GM23338 (cell line): ENCODE measurements around the gene EVX2. TPM values are rescaled to one million over a fixed set of nuclear protein-coding genes. Genes with fewer than 3 reads are reported as not detected.
A peak's percentile ranks its signal among the peaks of the same experiment; 100 is the strongest.

Source experiments
- ATAC-seq: fragments of 200-7000 bp; cut with Tn5 transposase; 3 replicates; pipeline ENCODE4 v1.9.1; 2020
- DNase-seq: peaks from one replicate; pipeline ENCODE4 v3.0.0-alpha.2; 2015; ENCODE audit warnings: low spot score
- H2AFZ ChIP-seq: fragments of 200-600 bp; sonication (generic); 2 replicates; pipeline ENCODE4 v1.8.0; 2016; ENCODE audit warnings: antibody characterized with exemption, mild to moderate bottlenecking, moderate library complexity
- H3F3A ChIP-seq: fragments of 200-600 bp; sonication (generic); replicated peaks from 2 replicates; pipeline ENCODE4 v1.8.0; 2017; ENCODE audit warnings: antibody characterized with exemption, mixed run types, low read depth
- H3K27ac ChIP-seq: fragments of 200-600 bp; sonication (generic); 2 replicates; pipeline ENCODE4 v1.6.1; 2016; ENCODE audit warnings: low read depth
- H3K27me3 ChIP-seq: fragments of 200-600 bp; sonication (generic); 2 replicates; pipeline ENCODE4 v1.8.0; 2016; ENCODE audit warnings: mild to moderate bottlenecking, mixed run types, moderate library complexity; ENCODE audit not compliant: insufficient read depth
- H3K36me3 ChIP-seq: fragments of 200-600 bp; sonication (generic); 2 replicates; pipeline ENCODE4 v1.8.0; 2016; ENCODE audit warnings: mild to moderate bottlenecking; ENCODE audit not compliant: insufficient read depth
- H3K4me1 ChIP-seq: fragments of 200-600 bp; sonication (generic); 2 replicates; pipeline ENCODE4 v1.8.0; 2016; ENCODE audit warnings: mild to moderate bottlenecking, moderate library complexity; ENCODE audit not compliant: insufficient read depth
- H3K4me2 ChIP-seq: fragments of 200-600 bp; sonication (generic); 2 replicates; pipeline ENCODE4 v1.7.1; 2017; ENCODE audit warnings: mixed run types
- H3K4me3 ChIP-seq: fragments of 200-600 bp; sonication (generic); 2 replicates; pipeline ENCODE4 v1.6.1; 2016; ENCODE audit warnings: mixed run types
- H3K79me2 ChIP-seq: fragments of 200-600 bp; sonication (generic); replicated peaks from 2 replicates; pipeline ENCODE4 v1.8.0; 2017; ENCODE audit warnings: mild to moderate bottlenecking; ENCODE audit not compliant: insufficient read depth
- H3K9me2 ChIP-seq: fragments of 200-600 bp; sonication (generic); 2 replicates; pipeline ENCODE4 v1.8.0; 2017; ENCODE audit not compliant: insufficient read depth
- H4K20me1 ChIP-seq: fragments of 200-600 bp; sonication (generic); replicated peaks from 2 replicates; pipeline ENCODE4 v1.8.0; 2017; ENCODE audit warnings: mild to moderate bottlenecking; ENCODE audit not compliant: insufficient read depth
- H3K27ac Mint-ChIP-seq: 2 replicates; pipeline ENCODE4 v1.8.0; 2020; ENCODE audit warnings: inconsistent platforms, mild to moderate bottlenecking, moderate library complexity, mixed read lengths
- H3K27me3 Mint-ChIP-seq: 3 replicates; pipeline ENCODE4 v1.8.0; 2022; ENCODE audit warnings: low read depth, mild to moderate bottlenecking, moderate library complexity, mixed read lengths, inconsistent platforms; ENCODE audit not compliant: insufficient read depth, poor library complexity
- H3K36me3 Mint-ChIP-seq: 3 replicates; pipeline ENCODE4 v1.8.0; 2021; ENCODE audit warnings: low read depth, mild to moderate bottlenecking, inconsistent platforms, moderate library complexity, mixed read lengths
- H3K4me1 Mint-ChIP-seq: 3 replicates; pipeline ENCODE4 v1.8.0; 2020; ENCODE audit warnings: mild to moderate bottlenecking, inconsistent platforms, mixed read lengths
- H3K4me3 Mint-ChIP-seq: 3 replicates; pipeline ENCODE4 v1.8.0; 2021; ENCODE audit warnings: moderate library complexity, mild to moderate bottlenecking, inconsistent platforms, mixed read lengths
- H3K9me3 Mint-ChIP-seq: 3 replicates; pipeline ENCODE4 v1.8.0; 2020; ENCODE audit warnings: moderate library complexity, mild to moderate bottlenecking, inconsistent platforms, mixed read lengths
- CREB1 ChIP-seq: fragments of 250-450 bp; sonication (Bioruptor Pico); IDR thresholded peaks from 2 replicates; pipeline ENCODE4 v1.5.0; 2020; ENCODE audit warnings: low read depth, mild to moderate bottlenecking, moderate library complexity
- EZH2 ChIP-seq: fragments of 200-600 bp; sonication (generic); IDR thresholded peaks from one replicate; pipeline ENCODE4 v1.8.0; 2017; ENCODE audit warnings: antibody characterized with exemption, mild to moderate bottlenecking, low read depth; ENCODE audit not compliant: unreplicated experiment
- JUNB ChIP-seq: IDR thresholded peaks from one replicate; pipeline ENCODE4 v1.6.1; 2016; ENCODE audit warnings: antibody characterized with exemption; ENCODE audit not compliant: unreplicated experiment
- POLR2AphosphoS5 ChIP-seq: IDR thresholded peaks from 2 replicates; pipeline ENCODE4 v1.6.1; 2016; ENCODE audit warnings: antibody characterized with exemption, low read depth
- STAT1 ChIP-seq: IDR thresholded peaks from one replicate; pipeline ENCODE4 v1.6.1; 2016; ENCODE audit warnings: antibody characterized with exemption; ENCODE audit not compliant: unreplicated experiment
- ZNF331 ChIP-seq: fragments of 250-450 bp; sonication (Bioruptor Pico); IDR thresholded peaks from 2 replicates; pipeline ENCODE4 v1.5.0; 2020; ENCODE audit warnings: low read depth, mild to moderate bottlenecking, moderate library complexity
- polyA plus RNA-seq: library from polyadenylated mRNA; unstranded; fragments of >200 nt; fragmentation: Nextera tagmentation; extraction: Ambion mirVana; gene quantifications from 2 replicates; pipeline ENCODE4 v1.2.1, GENCODE V29; 2016
- total RNA-seq: library from RNA; depleted of rRNA; stranded (reverse); fragments of >200 nt; shearing (Covaris generic); gene quantifications from 2 replicates; pipeline ENCODE4 v1.2.3, GENCODE V29; 2014
- TF ChIP-seq, protein P1 (sequence below), 2 experiments: fragments of 200-600 bp in 1 of 2; sonication (generic) in 1 of 2; conservative IDR thresholded peaks; 2 replicates each; pipeline versions ENCODE4 v1.5.1 to v1.6.1; 2016 to 2017; ENCODE audit warnings: antibody characterized with exemption in 2 of 2, low read depth in 2 of 2, mild to moderate bottlenecking in 2 of 2, moderate library complexity in 1 of 2
- TF ChIP-seq, protein P2 (sequence below): IDR thresholded peaks from 2 replicates; pipeline ENCODE4 v1.6.1; 2016; ENCODE audit warnings: antibody characterized with exemption
- TF ChIP-seq, protein P3 (sequence below): IDR thresholded peaks from one replicate; pipeline ENCODE4 v1.6.1; 2018; ENCODE audit warnings: antibody characterized with exemption; ENCODE audit not compliant: unreplicated experiment

EVX2 gene
- total and polyA plus RNA-seq, 2 experiments from 2014 or later: 0.03 TPM; not detected in 1

DNA sequence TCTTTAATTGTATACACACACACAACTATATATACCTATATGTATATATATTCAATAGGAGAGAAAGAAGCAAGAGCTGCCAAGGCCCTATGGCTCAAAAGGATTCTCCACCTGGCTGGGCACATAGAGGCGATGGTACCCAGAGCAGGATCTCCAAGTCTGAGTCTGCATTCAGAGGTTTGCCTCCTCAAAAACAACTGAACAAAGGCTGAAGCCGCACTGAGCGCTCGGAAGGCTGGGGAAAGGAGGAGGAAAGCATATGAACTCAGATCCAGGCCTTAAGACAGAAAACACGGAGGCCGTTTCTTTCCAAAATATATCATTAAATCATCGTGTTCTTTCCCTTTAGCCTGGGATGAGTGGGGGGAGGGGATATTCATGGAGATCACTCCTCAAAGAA lies 19.4 kb upstream of the EVX2 start:
- Mint-ChIP-seq H3K4me3 (no peak overlapping the region), H3K4me1 (peaks cover 35% of the 10 kb centered on the region), H3K27ac (no peak overlapping the region), H3K27me3 (peaks cover 93% of the 10 kb centered on the region), H3K36me3 (no peaks in the 10 kb centered on the region; the same call in 2 of the 3 replicates), H3K9me3 (peaks cover 3% of the 10 kb centered on the region; the same call in 1 of the 3 replicates)
- H3K27ac ChIP-seq: no peak overlapping the region
- peaks cover 31% of the 10 kb centered on the region for H3F3A ChIP-seq
- DNase-seq (peak; percentile 24), ATAC-seq (no peak)
- TF ChIP-seq ZNF331 (no peak), EZH2 (peak; percentile 15)
- H2AFZ ChIP-seq: no peak overlapping the region
- H4K20me1 ChIP-seq: peaks cover 36% of the 10 kb centered on the region
- H3K4me1 ChIP-seq: peaks cover 53% of the 10 kb centered on the region
- H3K4me2 ChIP-seq: no peak overlapping the region; the same call in 1 of the 2 replicates
- H3K9me2 ChIP-seq: no peaks in the 10 kb centered on the region
- H3K4me3 ChIP-seq: no peak overlapping the region
- H3K79me2 ChIP-seq: no peaks in the 10 kb centered on the region
- peaks cover 99% of the 10 kb centered on the region for H3K27me3 ChIP-seq
- no peaks in the 10 kb centered on the region; the same call in 1 of the 2 replicates for H3K36me3 ChIP-seq

DNA sequence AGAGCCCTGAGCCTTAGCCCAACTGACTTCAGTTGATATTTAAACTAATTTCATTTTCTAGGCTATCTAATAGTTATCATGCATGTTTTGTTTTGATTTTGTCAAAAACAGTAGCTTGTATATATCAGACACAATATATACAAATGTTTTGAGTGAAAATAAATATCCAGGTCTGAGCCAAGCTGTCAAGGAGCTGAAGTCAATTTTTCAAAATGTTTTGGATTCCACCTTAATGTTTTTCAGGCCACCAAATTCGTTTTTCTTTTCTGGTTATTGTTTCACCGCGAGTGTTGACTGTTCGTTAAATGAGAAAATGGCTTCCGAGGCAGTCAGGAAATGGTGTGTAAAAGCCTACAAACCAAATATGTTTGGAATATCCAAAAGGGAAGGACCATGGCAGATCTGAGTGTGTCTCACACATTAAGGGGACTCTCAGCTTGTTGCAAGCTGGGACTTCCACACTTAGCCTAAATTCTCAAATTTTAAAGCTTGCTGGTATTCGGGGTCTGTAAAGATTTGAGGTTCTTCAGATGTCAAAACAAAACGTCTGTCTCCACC lies 18.6 kb upstream of the EVX2 start:
- Histone ChIP-seq H3K27me3 (peaks cover 98% of the 10 kb centered on the region), H3F3A (peaks cover 31% of the 10 kb centered on the region), H3K4me3 (no peak overlapping the region), H3K27ac (no peak overlapping the region), H4K20me1 (peaks cover 36% of the 10 kb centered on the region), H3K4me2 (no peak overlapping the region), H3K36me3 (no peaks in the 10 kb centered on the region; the same call in 1 of the 2 replicates), H3K9me2 (no peaks in the 10 kb centered on the region), H3K4me1 (peaks cover 58% of the 10 kb centered on the region), H3K79me2 (no peaks in the 10 kb centered on the region), H2AFZ (no peak overlapping the region)
- Mint-ChIP-seq H3K4me3 (no peak overlapping the region), H3K36me3 (no peaks in the 10 kb centered on the region; the same call in 2 of the 3 replicates), H3K4me1 (peaks cover 42% of the 10 kb centered on the region), H3K27ac (no peak overlapping the region), H3K9me3 (peaks cover 3% of the 10 kb centered on the region; the same call in 1 of the 3 replicates), H3K27me3 (peaks cover 97% of the 10 kb centered on the region)
- DNase-seq (no peak), ATAC-seq (no peak)
- TF ChIP-seq POLR2AphosphoS5: no peak
- no peak for TF ChIP-seq JUNB
- TF ChIP-seq EZH2: peak; percentile 74
- TF ChIP-seq, protein P1, sequence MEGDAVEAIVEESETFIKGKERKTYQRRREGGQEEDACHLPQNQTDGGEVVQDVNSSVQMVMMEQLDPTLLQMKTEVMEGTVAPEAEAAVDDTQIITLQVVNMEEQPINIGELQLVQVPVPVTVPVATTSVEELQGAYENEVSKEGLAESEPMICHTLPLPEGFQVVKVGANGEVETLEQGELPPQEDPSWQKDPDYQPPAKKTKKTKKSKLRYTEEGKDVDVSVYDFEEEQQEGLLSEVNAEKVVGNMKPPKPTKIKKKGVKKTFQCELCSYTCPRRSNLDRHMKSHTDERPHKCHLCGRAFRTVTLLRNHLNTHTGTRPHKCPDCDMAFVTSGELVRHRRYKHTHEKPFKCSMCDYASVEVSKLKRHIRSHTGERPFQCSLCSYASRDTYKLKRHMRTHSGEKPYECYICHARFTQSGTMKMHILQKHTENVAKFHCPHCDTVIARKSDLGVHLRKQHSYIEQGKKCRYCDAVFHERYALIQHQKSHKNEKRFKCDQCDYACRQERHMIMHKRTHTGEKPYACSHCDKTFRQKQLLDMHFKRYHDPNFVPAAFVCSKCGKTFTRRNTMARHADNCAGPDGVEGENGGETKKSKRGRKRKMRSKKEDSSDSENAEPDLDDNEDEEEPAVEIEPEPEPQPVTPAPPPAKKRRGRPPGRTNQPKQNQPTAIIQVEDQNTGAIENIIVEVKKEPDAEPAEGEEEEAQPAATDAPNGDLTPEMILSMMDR (conservative IDR thresholded peaks at IDR 0.05; ENCODE audit: low read depth in 2 of 2): no peak

DNA sequence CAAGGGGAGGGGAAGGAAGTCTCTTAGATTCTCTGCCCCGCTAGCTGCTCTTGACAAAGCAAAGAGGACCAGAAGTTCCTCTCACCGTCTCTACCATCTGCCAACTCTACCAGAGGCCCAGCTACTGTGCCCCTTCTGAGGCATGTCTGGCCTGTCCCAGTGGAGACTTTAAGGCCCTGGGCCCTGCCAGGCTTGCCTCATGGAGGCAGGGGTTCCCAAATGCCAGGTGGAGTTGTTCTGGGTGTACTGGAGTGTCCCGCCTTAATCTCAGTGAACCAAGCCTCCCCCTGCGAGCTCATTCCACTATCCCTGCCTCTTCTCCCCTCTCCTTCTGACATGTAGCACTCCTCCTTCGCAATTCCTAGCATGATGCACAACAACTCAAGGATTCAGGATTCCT lies 18.1 kb upstream of the EVX2 start:
- no peaks in the 10 kb centered on the region for H3K9me2 ChIP-seq
- peaks cover 3% of the 10 kb centered on the region; the same call in 1 of the 3 replicates for H3K9me3 Mint-ChIP-seq
- H3K4me1 Mint-ChIP-seq: peaks cover 45% of the 10 kb centered on the region
- peaks cover 94% of the 10 kb centered on the region for H3K27me3 ChIP-seq
- H2AFZ ChIP-seq: no peak overlapping the region
- DNase-seq (peak; percentile 10), ATAC-seq (no peak)
- peaks cover 97% of the 10 kb centered on the region for H3K27me3 Mint-ChIP-seq
- H4K20me1 ChIP-seq: peaks cover 36% of the 10 kb centered on the region
- peaks cover 58% of the 10 kb centered on the region for H3K4me1 ChIP-seq
- H3K79me2 ChIP-seq: no peaks in the 10 kb centered on the region
- H3K27ac ChIP-seq: no peak overlapping the region
- no peaks in the 10 kb centered on the region; the same call in 2 of the 3 replicates for H3K36me3 Mint-ChIP-seq
- H3K4me3 Mint-ChIP-seq: no peak overlapping the region
- no peaks in the 10 kb centered on the region; the same call in 1 of the 2 replicates for H3K36me3 ChIP-seq
- peaks cover 31% of the 10 kb centered on the region for H3F3A ChIP-seq
- no peak overlapping the region for H3K27ac Mint-ChIP-seq
- no peak overlapping the region for H3K4me2 ChIP-seq
- no peak overlapping the region for H3K4me3 ChIP-seq
- TF ChIP-seq, protein P2, sequence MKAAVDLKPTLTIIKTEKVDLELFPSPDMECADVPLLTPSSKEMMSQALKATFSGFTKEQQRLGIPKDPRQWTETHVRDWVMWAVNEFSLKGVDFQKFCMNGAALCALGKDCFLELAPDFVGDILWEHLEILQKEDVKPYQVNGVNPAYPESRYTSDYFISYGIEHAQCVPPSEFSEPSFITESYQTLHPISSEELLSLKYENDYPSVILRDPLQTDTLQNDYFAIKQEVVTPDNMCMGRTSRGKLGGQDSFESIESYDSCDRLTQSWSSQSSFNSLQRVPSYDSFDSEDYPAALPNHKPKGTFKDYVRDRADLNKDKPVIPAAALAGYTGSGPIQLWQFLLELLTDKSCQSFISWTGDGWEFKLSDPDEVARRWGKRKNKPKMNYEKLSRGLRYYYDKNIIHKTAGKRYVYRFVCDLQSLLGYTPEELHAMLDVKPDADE: no peak
- TF ChIP-seq POLR2AphosphoS5: no peak
- TF ChIP-seq STAT1: no peak
- TF ChIP-seq CREB1 (CRISPR knock-in tag): no peak
- TF ChIP-seq, protein P1 (conservative IDR thresholded peaks at IDR 0.05; ENCODE audit: low read depth in 2 of 2): no peak
- TF ChIP-seq, protein P3, sequence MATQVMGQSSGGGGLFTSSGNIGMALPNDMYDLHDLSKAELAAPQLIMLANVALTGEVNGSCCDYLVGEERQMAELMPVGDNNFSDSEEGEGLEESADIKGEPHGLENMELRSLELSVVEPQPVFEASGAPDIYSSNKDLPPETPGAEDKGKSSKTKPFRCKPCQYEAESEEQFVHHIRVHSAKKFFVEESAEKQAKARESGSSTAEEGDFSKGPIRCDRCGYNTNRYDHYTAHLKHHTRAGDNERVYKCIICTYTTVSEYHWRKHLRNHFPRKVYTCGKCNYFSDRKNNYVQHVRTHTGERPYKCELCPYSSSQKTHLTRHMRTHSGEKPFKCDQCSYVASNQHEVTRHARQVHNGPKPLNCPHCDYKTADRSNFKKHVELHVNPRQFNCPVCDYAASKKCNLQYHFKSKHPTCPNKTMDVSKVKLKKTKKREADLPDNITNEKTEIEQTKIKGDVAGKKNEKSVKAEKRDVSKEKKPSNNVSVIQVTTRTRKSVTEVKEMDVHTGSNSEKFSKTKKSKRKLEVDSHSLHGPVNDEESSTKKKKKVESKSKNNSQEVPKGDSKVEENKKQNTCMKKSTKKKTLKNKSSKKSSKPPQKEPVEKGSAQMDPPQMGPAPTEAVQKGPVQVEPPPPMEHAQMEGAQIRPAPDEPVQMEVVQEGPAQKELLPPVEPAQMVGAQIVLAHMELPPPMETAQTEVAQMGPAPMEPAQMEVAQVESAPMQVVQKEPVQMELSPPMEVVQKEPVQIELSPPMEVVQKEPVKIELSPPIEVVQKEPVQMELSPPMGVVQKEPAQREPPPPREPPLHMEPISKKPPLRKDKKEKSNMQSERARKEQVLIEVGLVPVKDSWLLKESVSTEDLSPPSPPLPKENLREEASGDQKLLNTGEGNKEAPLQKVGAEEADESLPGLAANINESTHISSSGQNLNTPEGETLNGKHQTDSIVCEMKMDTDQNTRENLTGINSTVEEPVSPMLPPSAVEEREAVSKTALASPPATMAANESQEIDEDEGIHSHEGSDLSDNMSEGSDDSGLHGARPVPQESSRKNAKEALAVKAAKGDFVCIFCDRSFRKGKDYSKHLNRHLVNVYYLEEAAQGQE: no peak
- no peak for TF ChIP-seq EZH2
- TF ChIP-seq ZNF331: no peak
